ENCODE data around the gene FCER1G.

Gene FCER1G

GRCh38 chr1:161266836-161267235 is 51.7 kb downstream of the FCER1G start:
- no peak for DNase-seq (ENCODE audit: low read depth, low spot score)
- Histone ChIP-seq H3K27ac (no peak overlapping the region), H3K9ac (ENCODE audit: insufficient read length) (no peak overlapping the region), H3K4me3 (no peak overlapping the region), H3K9me3 (ENCODE audit: low read depth, low read length) (no peaks in the 10 kb centered on the region), H3K36me3 (ENCODE audit: insufficient read depth, low read length) (no peaks in the 10 kb centered on the region)
- TF ChIP-seq FOXP2 (optimal IDR thresholded peaks at IDR 0.05; ENCODE audit: control extremely low read depth, extremely low read length, insufficient read depth) = no peak
- no peak for TF ChIP-seq POLR2AphosphoS5 (IDR thresholded peaks at IDR 0.05; ENCODE audit: borderline replicate concordance, low read depth, low read length)
- no peak for TF ChIP-seq EZH2 (IDR thresholded peaks at IDR 0.05)

GRCh38 chr1:161267321-161267720 is 52.2 kb downstream of the FCER1G start:
- TF ChIP-seq FOXP2 (optimal IDR thresholded peaks at IDR 0.05; ENCODE audit: control extremely low read depth, extremely low read length, insufficient read depth) = no peak
- no peak for TF ChIP-seq EZH2 (IDR thresholded peaks at IDR 0.05)
- no peak for TF ChIP-seq POLR2AphosphoS5 (IDR thresholded peaks at IDR 0.05; ENCODE audit: borderline replicate concordance, low read depth, low read length)
- Histone ChIP-seq H3K27ac (no peak overlapping the region), H3K9me3 (ENCODE audit: low read depth, low read length) (no peaks in the 10 kb centered on the region), H3K9ac (ENCODE audit: insufficient read length) (no peak overlapping the region), H3K4me3 (no peak overlapping the region), H3K36me3 (ENCODE audit: insufficient read depth, low read length) (no peaks in the 10 kb centered on the region)
- no peak for DNase-seq (ENCODE audit: low read depth, low spot score)
